Keratinocyte (primary cell): Measurements from ENCODE around the gene TTC28. TPM values are rescaled to one million over a fixed set of nuclear protein-coding genes. Genes with fewer than 3 reads are reported as not detected.
A peak's percentile ranks its signal among the peaks of the same experiment; 100 is the strongest.

Source experiments
- DNase-seq: peaks from one replicate; pipeline ENCODE4 v3.0.0-alpha.2; 2011; ENCODE audit warnings: low read depth, missing footprints, low spot score
- FAIRE-seq: peaks from 2 replicates; lab custom pipeline; 2011; peaks lifted over from hg19 to GRCh38; lab: Jason Lieb, UNC
- H2AFZ ChIP-seq: 2 replicates; pipeline ENCODE4 v1.6.0; 2012; ENCODE audit warnings: low read length, control low read depth, inconsistent platforms; ENCODE audit not compliant: control insufficient read depth
- H3K27ac ChIP-seq: 2 replicates; pipeline ENCODE4 v1.5.1; 2011; ENCODE audit warnings: low read length; ENCODE audit not compliant: control insufficient read depth, insufficient read depth
- H3K27me3 ChIP-seq: 3 replicates; pipeline ENCODE4 v1.6.0; 2011; ENCODE audit warnings: low read length; ENCODE audit not compliant: control insufficient read depth, insufficient read depth; ENCODE audit errors: extremely low read depth
- H3K36me3 ChIP-seq, 2 experiments: 2 replicates in 1 of 2; 3 replicates in 1 of 2; pipeline ENCODE4 v1.5.1; 2011; ENCODE audit warnings: low read length in 2 of 2, mild to moderate bottlenecking in 1 of 2; ENCODE audit not compliant: control insufficient read depth in 2 of 2, insufficient read depth in 2 of 2; ENCODE audit errors: extremely low read depth in 1 of 2
- H3K4me1 ChIP-seq: 3 replicates; pipeline ENCODE4 v1.5.1; 2011; ENCODE audit warnings: low read length; ENCODE audit not compliant: control insufficient read depth, insufficient read depth; ENCODE audit errors: extremely low read depth
- H3K4me2 ChIP-seq: 3 replicates; pipeline ENCODE4 v1.6.0; 2011; ENCODE audit warnings: low read depth, low read length; ENCODE audit not compliant: control insufficient read depth, insufficient read depth; ENCODE audit errors: extremely low read depth
- H3K4me3 ChIP-seq, 3 experiments: fragments of 200-600 bp in 1 of 3; sonication (generic) in 1 of 3; 2 replicates in 2 of 3; 3 replicates in 1 of 3; pipeline ENCODE4 v1.5.1; 2011 to 2016; ENCODE audit warnings: low read length in 3 of 3, mild to moderate bottlenecking in 3 of 3, control low read depth in 2 of 3, inconsistent platforms in 1 of 3, low read depth in 1 of 3, mixed read lengths in 1 of 3, mixed run types in 1 of 3, moderate library complexity in 1 of 3; ENCODE audit not compliant: control insufficient read depth in 2 of 3, insufficient read depth in 2 of 3; ENCODE audit errors: extremely low read depth in 1 of 3
- H3K79me2 ChIP-seq: 2 replicates; pipeline ENCODE4 v1.6.0; 2012; ENCODE audit warnings: low read length; ENCODE audit not compliant: control insufficient read depth, insufficient read depth
- H3K9ac ChIP-seq: 3 replicates; pipeline ENCODE4 v1.6.0; 2011; ENCODE audit warnings: low read length; ENCODE audit not compliant: control insufficient read depth, insufficient read depth; ENCODE audit errors: extremely low read depth
- H3K9me1 ChIP-seq: 3 replicates; pipeline ENCODE4 v1.6.0; 2011; ENCODE audit warnings: low read length; ENCODE audit not compliant: control insufficient read depth, insufficient read depth; ENCODE audit errors: extremely low read depth
- H3K9me3 ChIP-seq: 2 replicates; pipeline ENCODE4 v1.5.1; 2012; ENCODE audit warnings: low read depth, low read length; ENCODE audit not compliant: control insufficient read depth
- H4K20me1 ChIP-seq: 3 replicates; pipeline ENCODE4 v1.6.0; 2011; ENCODE audit warnings: low read length; ENCODE audit not compliant: control insufficient read depth, insufficient read depth; ENCODE audit errors: extremely low read depth
- EZH2 ChIP-seq: IDR thresholded peaks from one replicate; pipeline ENCODE4 v1.6.1; 2012; ENCODE audit warnings: inconsistent platforms, mild to moderate bottlenecking, low read length, moderate library complexity
- dilution Hi-C: fragments of 300-500 bp; cut with MboI; formaldehyde crosslinking; loops from one replicate; pipeline ENCODE4 v1.7.0; 2020; ENCODE audit warnings: low sequenced_read_pairs; ENCODE audit not compliant: extremely low pct_ligation_motif_present
- polyA plus RNA-seq, 5 experiments: library from polyadenylated mRNA; depleted of rRNA in 3 of 5; stranded (reverse) in 3 of 5; stranded (forward) in 1 of 5; unstranded in 1 of 5; fragments of >200 nt; gene quantifications; 1 replicate in 1 of 5; 2 replicates in 3 of 5; 3 replicates in 1 of 5; pipeline versions ENCODE4 v1.2.1 to v1.2.3, GENCODE V29; 2011 to 2012; ENCODE audit warnings: missing spikeins in 2 of 5, low read depth in 1 of 5, low replicate concordance in 1 of 5
- TF ChIP-seq, protein P1 (sequence below), 3 experiments: IDR thresholded peaks in 1 of 3; conservative IDR thresholded peaks in 1 of 3; optimal IDR thresholded peaks in 1 of 3; 2 replicates in 2 of 3; 3 replicates in 1 of 3; pipeline versions ENCODE3 to v1.5.1; 2011; ENCODE audit warnings: low read length in 3 of 3, mild to moderate bottlenecking in 3 of 3, moderate library complexity in 2 of 3, control low read depth in 1 of 3, inconsistent platforms in 1 of 3; ENCODE audit not compliant: insufficient read depth in 2 of 3; ENCODE audit errors: extremely low read depth in 1 of 3

TTC28 gene
- polyA plus RNA-seq, 1 donor (not counting 4 experiments of a cell fraction or from before 2014, with no cell fraction given), result 0.66 TPM

GRCh38 chr22:28259774-28260312 is 419.8 kb downstream of the TTC28 start:
- Histone ChIP-seq H3K27ac (no peak overlapping the region), H3K4me3 (no peak overlapping the region), H3K4me2 (no peak overlapping the region), H3K9me3 (no peaks in the 10 kb centered on the region), H3K79me2 (no peaks in the 10 kb centered on the region), H3K4me1 (no peaks in the 10 kb centered on the region), H4K20me1 (no peaks in the 10 kb centered on the region), H3K27me3 (no peaks in the 10 kb centered on the region), H3K36me3 (no peaks in the 10 kb centered on the region), H2AFZ (no peak overlapping the region), H3K9me1 (no peaks in the 10 kb centered on the region), H3K9ac (no peak overlapping the region)
- dilution Hi-C loops, result no loop called here
- FAIRE-seq (no peak), DNase-seq (no peak)
- no peak for TF ChIP-seq EZH2
- TF ChIP-seq, protein P1, sequence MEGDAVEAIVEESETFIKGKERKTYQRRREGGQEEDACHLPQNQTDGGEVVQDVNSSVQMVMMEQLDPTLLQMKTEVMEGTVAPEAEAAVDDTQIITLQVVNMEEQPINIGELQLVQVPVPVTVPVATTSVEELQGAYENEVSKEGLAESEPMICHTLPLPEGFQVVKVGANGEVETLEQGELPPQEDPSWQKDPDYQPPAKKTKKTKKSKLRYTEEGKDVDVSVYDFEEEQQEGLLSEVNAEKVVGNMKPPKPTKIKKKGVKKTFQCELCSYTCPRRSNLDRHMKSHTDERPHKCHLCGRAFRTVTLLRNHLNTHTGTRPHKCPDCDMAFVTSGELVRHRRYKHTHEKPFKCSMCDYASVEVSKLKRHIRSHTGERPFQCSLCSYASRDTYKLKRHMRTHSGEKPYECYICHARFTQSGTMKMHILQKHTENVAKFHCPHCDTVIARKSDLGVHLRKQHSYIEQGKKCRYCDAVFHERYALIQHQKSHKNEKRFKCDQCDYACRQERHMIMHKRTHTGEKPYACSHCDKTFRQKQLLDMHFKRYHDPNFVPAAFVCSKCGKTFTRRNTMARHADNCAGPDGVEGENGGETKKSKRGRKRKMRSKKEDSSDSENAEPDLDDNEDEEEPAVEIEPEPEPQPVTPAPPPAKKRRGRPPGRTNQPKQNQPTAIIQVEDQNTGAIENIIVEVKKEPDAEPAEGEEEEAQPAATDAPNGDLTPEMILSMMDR (optimal IDR thresholded peaks at IDR 0.05 in 1 of 3, IDR thresholded peaks at IDR 0.05 in 1 of 3, conservative IDR thresholded peaks at IDR 0.05 in 1 of 3; ENCODE audit: extremely low read depth in 1 of 3, insufficient read depth in 2 of 3, low read length in 3 of 3), result no peak

DNA sequence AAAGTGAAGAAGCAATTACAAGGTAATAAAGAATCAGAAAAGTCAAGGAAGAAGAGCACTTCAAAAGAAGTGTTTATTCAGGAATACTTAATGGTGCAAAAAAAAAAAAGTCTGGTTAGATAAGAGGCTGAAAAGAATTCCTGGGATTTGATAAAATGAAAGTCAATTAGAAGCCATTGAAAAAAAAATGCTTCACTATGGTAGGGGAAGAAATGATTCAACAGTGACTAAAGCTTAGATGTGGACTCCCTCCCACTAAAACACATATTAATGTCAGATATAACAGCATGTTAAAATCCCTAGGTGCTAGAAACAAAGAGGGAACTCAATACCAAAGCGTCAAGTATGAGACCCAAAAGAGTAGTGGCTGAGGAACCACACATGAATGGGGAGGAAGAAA is 425.2 kb downstream of the TTC28 start:
- no peaks in the 10 kb centered on the region for H3K9me1 ChIP-seq
- DNase-seq (no peak), FAIRE-seq (peak; percentile 23)
- H3K27ac ChIP-seq, result no peak overlapping the region
- no peak overlapping the region for H3K9ac ChIP-seq
- no peak overlapping the region for H3K4me3 ChIP-seq
- no peaks in the 10 kb centered on the region for H3K79me2 ChIP-seq
- H3K27me3 ChIP-seq, result no peaks in the 10 kb centered on the region
- H3K36me3 ChIP-seq, result no peaks in the 10 kb centered on the region
- dilution Hi-C loops, result no loop called here
- H4K20me1 ChIP-seq, result no peaks in the 10 kb centered on the region
- no peaks in the 10 kb centered on the region for H3K9me3 ChIP-seq
- H3K4me1 ChIP-seq, result no peaks in the 10 kb centered on the region
- no peak overlapping the region for H3K4me2 ChIP-seq
- H2AFZ ChIP-seq, result no peak overlapping the region
- TF ChIP-seq EZH2, result no peak
- TF ChIP-seq, protein P1 (optimal IDR thresholded peaks at IDR 0.05 in 1 of 3, IDR thresholded peaks at IDR 0.05 in 1 of 3, conservative IDR thresholded peaks at IDR 0.05 in 1 of 3; ENCODE audit: extremely low read depth in 1 of 3, insufficient read depth in 2 of 3, low read length in 3 of 3), result no peak
